Loucy (cell line): ENCODE measurements around the gene COL12A1.

Source experiments
- CTCF ChIP-seq: fragments of 200-600 bp; sonication (generic); conservative IDR thresholded peaks from 2 replicates; pipeline ENCODE4 v1.5.1; 2014; ENCODE audit warnings: mild to moderate bottlenecking, antibody characterized with exemption, low read length
- EZH2phosphoT487 ChIP-seq: fragments of 200-600 bp; IDR thresholded peaks from 2 replicates; pipeline ENCODE4 v1.6.1; 2018; ENCODE audit warnings: antibody characterized with exemption, mild to moderate bottlenecking, moderate library complexity, borderline replicate concordance

DNA sequence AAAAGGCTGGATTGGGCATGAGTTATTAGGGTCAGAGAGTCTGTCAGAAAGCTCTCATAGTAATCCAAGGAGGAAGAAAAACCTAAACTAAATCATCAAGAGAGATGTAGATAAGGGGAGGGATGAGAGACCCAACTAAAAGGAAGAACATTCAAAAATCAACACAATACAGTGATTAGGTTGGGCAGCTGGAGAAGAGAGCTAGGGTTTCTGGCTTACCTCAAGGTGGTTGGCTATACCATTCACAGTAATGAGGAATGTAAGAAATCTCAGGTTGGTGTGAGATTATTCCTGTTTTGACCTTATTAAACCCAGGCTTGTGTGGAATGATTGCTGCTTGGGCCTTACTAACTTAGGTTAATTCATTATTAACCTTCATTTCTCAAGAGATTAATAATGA is 44.0 kb upstream of the COL12A1 start:
- TF ChIP-seq CTCF, result no peak
- TF ChIP-seq EZH2phosphoT487, result no peak
